SH-SY5Y (cell line): ENCODE measurements around the gene DNAH5.

ENCODE experiments used
- GATA2 ChIP-seq: IDR thresholded peaks from 2 replicates; pipeline ENCODE4 v1.6.1; 2011; ENCODE audit warnings: mild to moderate bottlenecking, low read depth, low read length
- GATA3 ChIP-seq: IDR thresholded peaks from 2 replicates; pipeline ENCODE4 v1.6.1; 2011; ENCODE audit warnings: low read depth, mild to moderate bottlenecking, low read length, moderate library complexity

GRCh38 chr5:13976867-13977830, 32.7 kb upstream of the DNAH5 start:
- no peak for TF ChIP-seq GATA2
- no peak for TF ChIP-seq GATA3
